Hematopoietic multipotent progenitor cell treated with erythropoietin and hydrocortisone succinate and interleukin-3 and kit ligand, for 15 days (in vitro differentiated cells): Measurements from ENCODE around the gene MED12L.
"Not testable (repeated sequence)": the region's sequence is repeated elsewhere in the genome, so short reads cannot be mapped to it uniquely, and the experiment has no call there.

Source experiments
- DNase-seq: peaks from one replicate; pipeline ENCODE4 v3.0.0-alpha.2; 2015; ENCODE audit warnings: low spot score

The MED12L gene

DNA sequence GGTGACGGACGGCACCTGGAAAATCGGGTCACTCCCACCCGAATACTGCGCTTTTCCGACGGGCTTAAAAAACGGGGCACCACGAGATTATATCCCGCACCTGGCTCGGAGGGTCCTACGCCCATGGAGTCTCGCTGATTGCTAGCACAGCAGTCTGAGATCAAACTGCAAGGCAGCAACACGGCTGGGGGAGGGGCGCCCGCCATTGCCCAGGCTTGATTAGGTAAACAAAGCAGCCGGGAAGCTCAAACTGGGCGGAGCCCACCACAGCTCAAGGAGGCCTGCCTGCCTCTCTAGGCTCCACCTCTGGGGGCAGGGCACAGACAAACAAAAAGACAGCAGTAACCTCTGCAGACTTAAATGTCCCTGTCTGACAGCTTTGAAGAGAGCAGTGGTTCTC is 156.5 kb downstream of the MED12L start:
- not testable (repeated sequence) for DNase-seq

DNA sequence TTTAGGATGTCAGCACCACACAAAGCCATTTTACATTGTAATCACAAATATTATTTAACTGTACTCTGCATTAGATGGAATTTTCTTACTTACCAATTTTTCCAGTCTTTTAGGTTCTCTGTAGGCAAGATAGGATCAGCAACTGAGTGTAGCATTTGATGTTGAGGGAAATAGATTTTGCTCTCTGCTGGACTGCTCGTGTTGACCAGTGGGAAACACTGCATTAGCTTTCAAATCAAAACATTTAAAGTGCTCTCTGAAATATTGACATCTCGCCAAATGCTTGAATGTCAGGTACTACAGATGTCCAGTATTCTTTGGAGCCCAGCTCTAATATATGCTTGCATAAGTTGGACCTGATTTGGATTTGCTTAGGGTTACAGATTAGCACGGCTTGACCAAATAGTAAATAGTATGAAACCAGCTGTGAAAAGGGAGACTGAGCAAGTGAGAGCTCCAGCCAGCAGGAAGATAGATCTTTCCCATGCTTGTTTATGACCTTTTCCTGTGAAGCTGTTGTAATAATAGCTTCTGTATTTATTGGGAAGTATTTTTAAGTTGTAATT is 163.4 kb downstream of the MED12L start:
- no peak for DNase-seq

DNA sequence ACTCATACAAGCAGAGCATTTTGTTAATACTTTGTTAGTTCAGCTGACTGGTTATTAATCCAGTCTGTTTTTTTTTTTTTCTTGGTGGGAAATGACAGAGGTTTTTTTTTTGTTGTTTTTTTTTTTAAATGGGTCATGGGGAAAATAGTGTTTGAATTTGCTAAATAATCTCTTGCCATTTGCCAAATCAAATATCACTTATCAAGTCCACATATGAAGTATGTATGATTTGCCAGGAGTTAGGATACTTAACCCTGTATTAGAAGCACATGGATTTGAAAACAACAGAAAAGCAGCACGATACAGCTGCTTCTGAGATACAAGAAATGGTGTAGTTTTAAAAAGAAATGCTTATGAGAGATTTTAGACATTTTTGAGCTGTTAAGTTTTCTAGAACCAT is 171.3 kb downstream of the MED12L start:
- no peak for DNase-seq

DNA sequence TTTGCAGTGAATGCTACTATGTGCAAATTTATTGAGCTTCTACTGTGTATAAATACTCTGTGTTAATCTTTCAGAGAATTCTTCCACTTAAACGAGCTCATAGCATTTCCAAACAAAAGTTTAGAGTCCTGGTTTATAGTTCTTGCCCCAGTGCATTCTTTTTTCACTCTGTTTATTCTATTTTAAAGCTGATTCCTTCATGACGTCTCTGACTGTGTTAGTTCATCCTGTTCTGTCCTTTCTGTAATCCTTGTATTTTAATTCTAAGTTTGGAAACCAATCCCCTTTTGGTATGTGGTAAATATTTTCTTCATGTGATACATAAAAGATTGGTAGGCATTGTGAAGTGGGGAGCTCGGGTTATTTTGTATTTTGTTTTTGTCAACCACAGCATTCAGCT is 174.2 kb downstream of the MED12L start:
- DNase-seq: no peak

DNA sequence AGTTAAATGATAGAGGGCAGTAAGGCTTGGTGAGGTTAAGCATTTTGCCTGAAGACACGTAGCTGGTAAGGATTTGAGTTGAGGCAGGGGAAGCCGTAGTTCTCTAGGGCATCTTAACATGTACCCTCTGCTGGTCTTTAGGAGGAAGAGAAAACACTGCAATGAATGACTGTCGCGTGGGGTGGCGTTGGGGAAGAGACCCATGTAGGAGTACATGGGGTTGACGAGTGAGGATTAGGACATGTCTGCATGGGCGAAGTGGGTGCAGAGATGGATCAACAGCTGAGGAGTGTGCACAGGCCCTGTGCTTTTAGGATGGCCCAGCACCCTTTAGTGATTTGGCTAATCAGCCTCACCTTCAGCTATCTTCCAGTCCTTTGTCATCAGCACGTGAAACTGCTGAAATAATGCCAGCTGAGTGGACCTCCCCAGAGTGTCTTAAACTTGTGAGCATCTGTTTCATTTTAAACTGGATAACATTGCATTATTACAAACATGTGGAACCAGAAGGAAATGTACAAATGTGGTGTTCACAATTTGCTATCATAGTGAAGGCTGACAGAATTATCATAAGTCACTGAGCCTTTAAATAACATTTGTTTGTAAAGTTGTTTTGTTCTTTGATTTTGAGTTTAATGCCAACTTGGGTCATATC is 177.5 kb downstream of the MED12L start:
- DNase-seq: no peak

DNA sequence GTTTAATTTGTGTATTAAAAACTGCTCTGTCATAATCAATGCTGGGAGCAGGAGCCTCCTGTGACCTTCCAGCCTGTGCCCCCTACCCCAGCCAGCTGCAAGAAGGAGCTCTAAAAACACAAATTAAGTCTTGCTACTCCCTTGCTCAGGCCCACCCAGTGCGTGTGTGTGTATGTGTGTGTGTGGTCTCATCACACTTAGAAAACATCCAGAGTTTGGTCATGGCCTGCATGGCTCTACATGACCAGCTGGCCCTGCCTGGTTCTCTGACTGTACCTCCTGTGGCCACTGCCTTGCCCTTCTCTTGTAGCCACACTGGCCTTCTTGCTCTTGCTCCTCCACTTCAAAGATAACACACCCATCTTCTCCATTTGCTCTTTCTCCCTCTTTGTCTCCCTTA is 179.1 kb downstream of the MED12L start:
- DNase-seq: no peak

DNA sequence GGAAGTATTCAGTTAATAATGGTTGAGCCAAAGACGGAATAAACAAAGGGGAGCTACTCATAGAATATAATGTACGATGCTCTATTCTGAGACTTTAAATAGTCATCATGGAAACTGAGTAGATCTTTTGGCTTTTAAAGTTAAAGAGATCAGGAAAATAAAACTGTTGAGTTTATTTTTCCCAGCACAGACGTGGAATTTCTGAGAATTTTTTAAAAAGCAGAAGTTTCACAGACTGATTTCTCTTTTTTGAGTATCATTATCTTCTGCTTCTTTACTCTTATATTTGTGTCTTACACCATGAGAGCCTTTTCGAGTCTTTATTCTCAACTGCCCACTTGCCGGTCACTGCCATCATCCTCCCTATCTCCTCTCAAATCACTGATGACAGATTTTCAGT is 179.7 kb downstream of the MED12L start:
- DNase-seq: no peak

DNA sequence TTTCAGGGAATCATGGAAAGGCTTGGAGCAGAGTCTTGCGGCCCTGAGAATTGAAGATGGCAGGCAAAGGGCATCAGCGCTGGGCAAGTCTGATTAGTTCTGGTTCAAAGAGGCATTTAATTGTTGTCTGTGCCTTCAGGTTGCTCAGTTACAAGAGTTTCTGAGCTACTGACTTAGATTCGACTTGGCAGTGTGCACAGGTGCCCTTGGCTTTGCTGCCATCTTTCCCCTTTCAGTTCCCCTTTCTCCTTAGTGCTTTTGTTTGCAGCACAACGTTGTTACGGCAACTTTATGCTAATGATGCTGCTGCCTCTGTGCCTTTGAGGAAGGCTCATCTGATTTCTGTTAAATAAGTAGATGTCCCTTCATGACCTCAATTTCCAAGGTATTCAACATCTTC is 180.4 kb downstream of the MED12L start:
- no peak for DNase-seq

DNA sequence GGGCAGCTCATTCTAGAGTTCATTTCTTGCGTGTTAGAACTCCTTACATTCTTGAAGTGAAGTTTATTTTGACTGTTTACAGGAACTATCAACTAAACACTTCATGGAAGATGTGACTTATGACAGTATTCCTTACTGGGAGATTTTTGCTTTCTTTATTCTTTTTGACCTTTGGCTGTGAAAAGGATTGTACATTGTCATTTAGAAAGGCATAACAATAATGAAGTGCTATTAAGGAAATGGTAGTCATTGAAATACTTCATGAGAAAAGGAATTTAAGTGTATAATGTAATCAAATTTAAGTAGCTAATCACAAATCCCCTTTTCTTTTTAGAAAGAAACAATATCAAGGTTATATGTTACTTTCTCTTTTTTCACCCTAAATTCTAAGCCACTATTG is 181.6 kb downstream of the MED12L start:
- no peak for DNase-seq

DNA sequence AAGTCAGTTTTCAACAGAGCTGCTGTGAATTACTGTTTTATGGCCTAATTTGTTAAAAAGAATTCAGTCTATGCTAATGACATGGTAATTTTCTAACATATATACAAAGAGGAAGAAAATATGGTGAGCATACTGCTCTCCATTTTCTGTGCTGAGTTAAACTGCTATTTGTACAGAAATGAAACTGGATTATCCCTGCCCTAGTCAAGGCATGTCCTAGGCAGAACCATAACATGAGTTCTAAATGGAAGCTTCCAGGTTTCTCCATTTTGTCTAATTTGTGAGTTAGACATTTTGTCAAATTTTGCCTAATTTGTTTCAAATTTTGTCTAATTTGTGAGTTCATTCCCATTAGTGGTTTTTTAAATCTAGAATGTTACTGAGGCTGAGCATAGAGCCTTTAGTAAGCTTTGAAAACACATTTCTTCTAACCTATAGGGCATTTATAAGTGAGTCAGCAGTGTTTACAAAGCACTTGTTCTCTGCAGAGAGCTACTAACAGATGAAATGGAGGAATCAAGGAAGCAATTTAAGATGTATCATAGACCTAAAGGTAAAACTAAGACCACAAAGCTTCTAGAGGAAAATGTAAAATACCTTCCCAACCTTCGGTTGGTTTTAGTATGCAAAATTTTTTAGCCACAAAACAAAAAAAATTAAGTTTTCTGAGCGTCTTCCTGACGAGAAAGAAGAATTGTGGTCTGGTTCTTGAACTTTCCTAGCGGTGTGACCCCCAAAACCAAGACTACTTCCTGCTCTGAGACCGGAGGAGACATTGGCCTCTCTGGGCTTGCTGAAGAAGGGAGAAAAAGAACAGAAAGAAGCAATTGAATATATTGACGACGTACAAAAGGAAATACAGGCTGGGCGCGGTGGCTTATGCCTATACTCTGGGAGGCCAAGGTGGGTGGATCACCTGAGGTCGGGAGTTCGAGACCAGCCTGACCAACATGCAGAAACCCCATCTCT is 183.1 kb downstream of the MED12L start:
- DNase-seq: no peak

DNA sequence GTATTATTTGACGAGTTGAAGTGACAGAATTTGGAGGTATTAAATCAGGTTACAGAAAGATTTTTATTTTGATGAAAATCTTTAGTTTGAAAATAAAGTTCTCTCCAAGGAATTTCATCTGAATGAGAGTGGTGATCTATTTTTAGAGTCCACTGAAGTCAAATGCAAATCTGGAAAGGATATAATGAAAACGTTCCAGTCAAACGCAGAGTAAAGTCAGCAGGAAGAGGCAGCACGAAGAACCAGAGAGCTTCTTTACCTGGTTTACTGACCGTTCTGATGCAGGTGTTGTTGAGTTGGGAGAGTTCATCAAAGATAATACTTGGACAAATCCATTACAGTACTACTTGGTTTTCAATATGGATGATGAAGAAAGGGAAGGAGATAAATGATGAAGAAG is 184.2 kb downstream of the MED12L start:
- DNase-seq: no peak

DNA sequence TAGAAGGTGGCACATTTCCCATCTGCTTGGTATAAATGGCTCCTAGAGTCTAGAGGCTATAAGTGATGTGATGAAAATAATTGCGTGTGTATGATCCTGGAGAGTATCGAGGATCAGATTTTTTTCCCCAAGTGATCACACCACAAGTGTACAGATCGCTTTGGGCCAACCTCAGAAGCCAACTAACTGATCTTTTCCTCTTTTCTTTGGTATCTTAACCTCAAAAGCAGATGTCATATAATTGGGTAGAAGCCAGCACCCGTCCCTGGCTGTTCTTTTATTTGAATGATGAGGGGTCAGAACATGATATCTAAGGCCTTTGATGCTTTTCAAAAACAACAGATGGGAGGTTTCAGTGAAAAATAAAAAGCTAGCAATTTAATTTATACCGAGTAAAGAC is 189.6 kb downstream of the MED12L start:
- no peak for DNase-seq

DNA sequence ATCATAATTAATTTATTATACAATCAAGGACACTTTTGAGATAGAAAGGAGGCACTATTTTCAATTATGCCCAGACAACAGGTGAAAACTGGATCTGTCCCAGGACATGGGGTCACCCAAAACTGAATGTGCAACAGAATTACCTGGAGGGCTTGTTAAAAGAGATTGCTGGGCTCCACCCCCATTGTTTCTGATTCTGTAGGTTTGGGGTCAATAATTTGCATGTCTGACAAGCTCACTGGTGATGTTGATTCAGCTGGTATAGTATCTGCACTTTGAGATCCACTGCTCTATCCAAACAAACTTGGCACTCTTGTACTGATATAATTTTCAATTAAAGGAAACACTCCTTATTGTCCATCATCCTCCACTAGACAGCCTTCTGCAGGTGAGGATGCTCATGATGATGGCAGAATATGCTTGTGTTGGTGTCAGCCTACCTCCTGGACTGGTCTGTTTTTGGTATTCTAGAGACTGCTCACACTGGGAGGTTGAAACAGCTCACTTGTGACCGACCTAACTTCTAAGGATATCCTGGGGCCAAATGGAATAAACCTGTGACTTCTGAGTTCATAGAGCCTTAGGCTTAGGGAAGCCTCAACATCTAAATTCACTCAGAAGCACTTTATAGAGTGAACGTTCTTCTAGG is 190.7 kb downstream of the MED12L start:
- no peak for DNase-seq

DNA sequence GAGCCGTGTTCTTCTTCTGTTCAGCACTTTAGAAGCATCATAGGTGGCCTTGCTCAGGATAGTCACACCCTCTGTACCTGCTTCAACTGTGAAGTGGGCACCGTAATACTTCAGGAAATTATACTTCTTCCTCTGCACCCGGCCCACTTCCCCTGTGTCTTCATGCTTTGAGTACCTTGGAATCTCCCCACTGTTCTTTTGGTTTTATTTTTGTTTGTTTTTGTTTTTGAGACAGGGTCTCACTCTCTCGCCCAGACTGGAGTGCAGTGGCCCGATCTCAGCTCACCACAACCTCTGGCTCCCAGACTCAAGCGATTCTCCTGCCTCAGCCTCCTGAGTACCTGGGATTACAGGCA is 191.2 kb downstream of the MED12L start:
- no peak for DNase-seq

DNA sequence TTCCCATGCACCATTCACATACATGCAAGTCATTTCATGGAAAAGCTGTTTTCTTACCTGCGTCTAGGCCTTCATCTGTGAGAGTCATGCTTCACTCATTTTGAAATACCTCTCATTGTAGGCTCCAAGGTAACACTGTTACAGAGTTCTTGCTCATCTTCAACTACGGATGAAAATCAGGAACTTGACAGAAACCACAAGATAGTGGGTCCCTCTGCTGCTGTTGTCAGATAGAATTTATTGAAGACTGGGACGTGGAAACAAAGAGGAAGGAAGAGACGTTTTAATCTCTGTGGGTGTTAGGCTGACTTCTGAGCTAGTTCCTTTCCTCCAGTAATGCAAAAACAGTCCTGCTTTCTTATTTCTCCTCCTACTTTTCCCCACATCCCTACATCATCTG is 192.8 kb downstream of the MED12L start, which contains the start of gene P2RY14:
Gene P2RY14, minus strand, starts transcription at position 313 of the 400 bp plus-strand sequence. CDS start 64,226 bp downstream, outside the sequence.
- DNase-seq: no peak

DNA sequence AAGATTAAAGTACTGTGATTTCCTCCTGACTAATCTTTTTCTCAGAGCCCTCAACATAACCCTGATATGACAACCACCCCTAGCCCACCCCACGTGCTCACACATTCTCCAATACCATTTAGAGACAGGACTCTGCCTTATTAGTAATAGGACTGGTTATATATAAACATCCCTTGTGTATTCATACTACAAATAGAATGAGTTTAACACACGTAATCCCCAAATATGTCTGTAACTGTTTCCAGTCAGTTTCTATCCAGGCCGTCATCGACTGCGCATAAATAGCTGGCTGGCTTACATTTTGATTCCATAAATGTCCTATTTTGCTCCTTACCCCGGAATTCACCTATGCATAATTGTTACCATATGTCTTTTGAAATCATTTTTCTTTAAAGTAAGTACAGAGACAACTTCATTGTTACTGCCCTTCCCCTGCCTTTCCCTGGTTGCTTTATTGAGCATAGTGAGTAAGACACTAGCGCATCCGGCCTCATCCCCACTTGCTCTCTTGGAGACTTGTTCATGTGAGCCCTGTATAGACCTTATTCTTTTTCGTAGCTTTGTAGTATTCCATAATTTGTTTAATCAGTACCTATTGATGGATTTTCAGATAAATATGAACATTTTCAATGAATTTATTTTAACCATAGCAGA is 196.3 kb downstream of the MED12L start:
- no peak for DNase-seq

DNA sequence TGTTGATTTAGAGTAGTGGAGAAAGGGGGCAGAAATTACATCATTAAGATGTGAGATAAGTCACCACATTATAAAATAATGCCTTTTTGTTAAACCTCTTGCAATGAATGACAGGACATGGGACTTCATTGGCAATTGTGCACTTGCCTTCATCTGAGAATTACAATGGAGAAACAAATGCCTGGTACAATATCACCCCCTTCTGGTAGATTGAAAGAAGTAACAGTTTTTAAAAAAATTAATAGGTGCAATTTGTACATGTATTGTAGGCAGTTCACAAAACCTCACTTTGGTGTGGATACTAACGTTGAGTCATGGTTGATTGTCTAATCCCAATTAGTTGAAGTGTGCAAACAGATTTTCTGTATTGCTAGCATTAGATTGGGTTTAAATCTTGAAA is 197.5 kb downstream of the MED12L start:
- peak; percentile 53 for DNase-seq

DNA sequence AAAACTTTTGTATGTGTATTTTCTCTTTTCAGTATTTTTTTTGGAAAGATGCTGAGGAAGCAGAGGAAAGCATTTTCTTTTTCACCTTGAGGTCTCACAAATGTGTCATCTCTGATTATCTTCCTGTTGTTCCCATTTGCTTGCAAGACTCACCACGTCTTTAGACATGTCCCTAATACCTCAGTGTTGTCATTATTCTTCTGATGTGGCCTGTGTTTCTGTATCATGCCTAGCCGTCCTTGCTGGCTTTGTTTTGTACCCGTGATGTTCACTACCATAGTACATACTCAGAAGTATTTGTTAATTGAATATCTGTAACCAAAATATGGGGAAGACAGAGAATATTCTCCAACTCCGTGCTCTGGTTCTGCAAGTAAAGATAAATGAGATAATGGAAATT is 197.9 kb downstream of the MED12L start:
- DNase-seq: no peak

DNA sequence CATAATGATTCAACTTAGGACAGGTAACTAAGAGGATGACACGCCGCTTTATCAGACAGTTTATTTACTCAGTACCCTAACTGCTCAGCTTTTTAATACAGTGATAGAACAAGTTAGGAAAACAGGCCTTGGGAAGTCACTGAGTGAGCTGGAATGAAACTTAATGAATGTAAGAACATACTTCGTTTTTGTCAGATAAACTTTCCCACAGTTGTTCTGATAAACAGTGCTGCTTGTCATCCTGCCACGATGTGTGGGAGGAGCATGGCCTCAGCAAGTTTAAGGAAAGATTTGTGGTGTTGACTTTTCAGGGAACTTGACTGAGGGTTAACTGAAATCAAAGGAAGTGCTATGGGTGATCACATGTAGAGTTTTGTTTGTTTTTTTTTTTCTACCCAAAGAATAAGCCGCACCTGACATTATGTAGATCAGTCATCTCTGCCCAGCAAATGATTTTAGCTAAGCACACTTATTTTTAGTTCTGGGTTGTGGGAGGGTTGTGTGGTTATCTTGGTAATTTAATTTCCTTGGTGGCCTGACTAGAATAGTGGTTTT is 198.5 kb downstream of the MED12L start:
- no peak for DNase-seq

DNA sequence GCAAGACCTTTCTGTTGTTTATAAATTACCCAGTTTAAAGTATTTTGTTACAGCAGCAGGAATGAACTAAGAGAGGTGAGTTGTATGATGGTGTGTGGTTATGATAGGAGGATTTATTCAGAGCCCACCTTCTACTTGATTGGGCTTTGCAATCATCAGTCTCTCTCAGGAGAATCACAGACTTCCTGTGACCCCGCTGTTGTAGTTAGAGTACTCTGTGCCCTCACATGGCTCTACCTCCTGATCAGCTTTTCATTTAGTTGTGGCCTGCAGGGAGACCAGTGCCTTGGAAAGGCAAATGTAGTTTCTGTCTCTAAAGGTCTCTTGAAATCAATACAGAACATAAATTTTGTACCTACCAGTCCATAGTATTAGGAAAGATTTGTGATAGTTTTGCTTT is 200.5 kb downstream of the MED12L start:
- DNase-seq: no peak

DNA sequence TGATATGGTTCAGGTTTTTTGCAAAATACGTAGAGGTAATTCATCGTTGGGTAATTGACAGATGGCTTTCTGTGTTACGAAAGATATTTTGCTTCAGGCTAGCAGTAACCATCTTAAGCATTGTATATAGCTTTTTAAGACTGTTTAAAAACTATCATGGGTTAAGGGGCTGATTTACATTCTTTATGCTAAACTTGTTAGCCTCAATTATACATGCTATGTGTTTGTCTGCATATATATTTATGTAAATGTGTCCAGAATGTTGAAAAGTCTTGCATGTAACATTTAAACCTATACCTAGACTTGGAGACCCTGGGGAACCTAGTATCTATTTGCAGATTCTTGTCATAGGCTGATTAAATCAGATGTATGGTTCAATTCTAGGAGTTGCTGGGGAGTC is 204.0 kb downstream of the MED12L start:
- no peak for DNase-seq

DNA sequence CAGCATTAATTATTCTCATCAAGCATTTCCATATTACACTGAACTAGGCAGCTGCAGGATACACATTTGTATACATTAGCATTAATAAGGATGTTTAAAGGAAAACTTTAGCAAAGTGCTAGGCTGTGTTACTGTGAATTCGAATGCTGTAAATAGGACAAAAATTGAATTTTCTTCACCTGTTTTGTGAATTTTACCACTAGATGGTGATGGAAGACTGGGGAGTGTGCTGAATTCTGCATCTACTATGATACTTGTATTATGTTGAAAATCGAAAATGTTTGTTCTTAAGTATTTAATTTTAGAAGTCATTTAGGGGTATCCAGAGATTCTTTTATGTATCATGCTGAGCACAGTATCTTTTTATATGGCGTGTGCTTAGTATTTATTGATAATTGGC is 205.2 kb downstream of the MED12L start:
- DNase-seq: no peak
